ENCODE measurements around the gene SUMO4. TPM values are rescaled to one million over a fixed set of nuclear protein-coding genes. Genes with fewer than 3 reads are reported as not detected.

The SUMO4 gene
- total and polyA plus RNA-seq, 10 of the 15 experiments (the other 5 are each of a cell fraction or from before 2014, with no cell fraction given) = 0.07 to 5.3 (median 1.0) TPM; not detected in 1

- no peaks in the 10 kb centered on the region for H3K79me2 ChIP-seq (ENCODE audit: control insufficient read depth, insufficient read depth, low read length)
- H4K20me1 ChIP-seq (ENCODE audit: control insufficient read depth, insufficient read depth) = no peaks in the 10 kb centered on the region
- BruUV-seq (replicated peaks) = no TSS peak
- intact Hi-C loops (cut with micrococcal nuclease; ENCODE audit: unreplicated experiment) = loop anchor here (1.0 to 10.0 kb wide), 7 partner anchors 85 to 855 kb away; no protein-coding TSS in a partner anchor
- DNase-seq (ENCODE audit: low read depth, low spot score) = peak; percentile 60
- 20% methylated on average over 19 of the region's 19 CpGs for WGBS (ENCODE audit: insufficient coverage, insufficient replicate concordance, low lambda C conversion rate, missing lambda C conversion rate)
- ChIA-PET RAD21 (ENCODE audit: unreplicated experiment) (interaction anchor here (0.6 to 5.9 kb wide), 63 partner anchors 9 to 1285 kb away, joined by 3 to 145 read pairs (median 4); no protein-coding TSS in a partner anchor), POLR2A (interaction anchor here (0.7 to 1.8 kb wide), 5 partner anchors 9 to 403 kb away, joined by 3 to 14 read pairs (median 3); no protein-coding TSS in a partner anchor), SMC1A (ENCODE audit: uncharacterized antibody, unreplicated experiment) (interaction anchor here (0.6 to 8.1 kb wide), 88 partner anchors 9 to 872 kb away, joined by 3 to 135 read pairs (median 4); partner anchors contain the start of gene ZC3H12D), CTCF (interaction anchor here (0.6 to 8.0 kb wide), 90 partner anchors 8 to 963 kb away, joined by 3 to 169 read pairs (median 5); partner anchors contain the start of gene LRP11)
- H3K36me3 ChIP-seq (ENCODE audit: control insufficient read depth in 2 of 2, insufficient read depth in 2 of 2, low read length in 1 of 2) = no peaks in the 10 kb centered on the region
- H3K4me2 ChIP-seq (ENCODE audit: control insufficient read depth, insufficient read depth) = 0 out of 2 replicates have a peak overlapping the region, but pooled peaks have one; percentile 39
- in situ Hi-C loops (cut with MboI) = loop anchor here (25.0 kb wide), 1 partner anchor 670 kb away; no protein-coding TSS in a partner anchor
- H2AFZ ChIP-seq (ENCODE audit: control insufficient read depth, low read depth, low read length) = peak overlapping the region; percentile 62; the same call in 1 of the 2 replicates
- no peaks in the 10 kb centered on the region for H3K4me1 ChIP-seq (ENCODE audit: control insufficient read depth, insufficient read depth, low read length)
- peak; percentile 97 for FAIRE-seq
- no peak overlapping the region for H3K9ac ChIP-seq (ENCODE audit: control insufficient read depth, insufficient read depth, low read length)
- H3K27ac ChIP-seq (ENCODE audit: control insufficient read depth, insufficient read depth) = no peak overlapping the region
- H3K9me3 ChIP-seq (replicated peaks; ENCODE audit: control insufficient read depth, insufficient read depth, low read length) = no peaks in the 10 kb centered on the region; the same call in 2 of the 3 replicates
- H3K4me3 ChIP-seq = no peak overlapping the region
- H3K27me3 ChIP-seq (replicated peaks in 1 of 2; ENCODE audit: control insufficient read depth in 2 of 2, insufficient read depth in 2 of 2, low read length in 1 of 2) = no peaks in the 10 kb centered on the region; a peak in 1 of 4 replicates
- peak; percentile 99 for ATAC-seq
- TF ChIP-seq HDAC2 (IDR thresholded peaks at IDR 0.05) (no peak), EGR1 (IDR thresholded peaks at IDR 0.05; ENCODE audit: borderline replicate concordance in 1 of 2, low read depth in 2 of 2, low read length in 2 of 2) (no peak), ZBTB11 (CRISPR knock-in tag; IDR thresholded peaks at IDR 0.05) (no peak), ESRRA (IDR thresholded peaks at IDR 0.05; ENCODE audit: low read length) (no peak), WRNIP1 (IDR thresholded peaks at IDR 0.05; ENCODE audit: borderline replicate concordance, low read depth, low read length) (no peak), ETV6 (conservative IDR thresholded peaks at IDR 0.05 in 1 of 2, IDR thresholded peaks at IDR 0.05 in 1 of 2; ENCODE audit: borderline replicate concordance in 1 of 2, low read depth in 1 of 2) (no peak), ZBTB40 (IDR thresholded peaks at IDR 0.05; ENCODE audit: borderline replicate concordance) (no peak), BCLAF1 (IDR thresholded peaks at IDR 0.05) (no peak)
Measured at GRCh38 chr6:149431905-149432775, 32.1 kb downstream of the SUMO4 start.
